Mesenchymal stem cell (in vitro differentiated cells and primary cell): ENCODE results near the gene TNIP1.

Source experiments
- DNase-seq: peaks from one replicate; pipeline ENCODE4 v3.0.0-alpha.2; 2013
- H2AFZ ChIP-seq: one replicate; pipeline ENCODE4 v1.6.1; 2013; ENCODE audit warnings: low read depth, mild to moderate bottlenecking, control low read depth, inconsistent platforms, low read length, moderate library complexity
- H2AK5ac ChIP-seq: 2 replicates; pipeline ENCODE4 v1.6.1; 2013; ENCODE audit warnings: low read length, moderate library complexity, mild to moderate bottlenecking, inconsistent platforms; ENCODE audit not compliant: severe bottlenecking
- H2BK120ac ChIP-seq: one replicate; pipeline ENCODE4 v1.6.1; 2013; ENCODE audit warnings: low read depth, mild to moderate bottlenecking, inconsistent platforms, low read length, moderate library complexity
- H2BK12ac ChIP-seq, 2 experiments: one replicate each; pipeline ENCODE4 v1.6.1; 2013; ENCODE audit warnings: inconsistent platforms in 2 of 2, low read length in 2 of 2, mild to moderate bottlenecking in 2 of 2, moderate library complexity in 2 of 2, control low read depth in 1 of 2
- H2BK15ac ChIP-seq: one replicate; pipeline ENCODE4 v1.6.1; 2013; ENCODE audit warnings: mild to moderate bottlenecking, low read depth, inconsistent platforms; ENCODE audit not compliant: poor library complexity, severe bottlenecking
- H2BK5ac ChIP-seq: 2 replicates; pipeline ENCODE4 v1.6.1; 2013; ENCODE audit warnings: low read depth, mild to moderate bottlenecking, low read length, control low read depth, inconsistent platforms; ENCODE audit not compliant: poor library complexity, severe bottlenecking
- H3K14ac ChIP-seq, 2 experiments: one replicate each; pipeline ENCODE4 v1.6.1; 2013; ENCODE audit warnings: inconsistent platforms in 2 of 2, low read length in 2 of 2, control low read depth in 1 of 2, mild to moderate bottlenecking in 1 of 2, moderate library complexity in 1 of 2
- H3K18ac ChIP-seq, 2 experiments: one replicate each; pipeline ENCODE4 v1.6.1; 2013; ENCODE audit warnings: inconsistent platforms in 2 of 2, low read length in 2 of 2, control low read depth in 1 of 2, low read depth in 1 of 2, mild to moderate bottlenecking in 1 of 2
- H3K23ac ChIP-seq, 2 experiments: one replicate each; pipeline ENCODE4 v1.6.1; 2013; ENCODE audit warnings: inconsistent platforms in 2 of 2, low read length in 2 of 2, mild to moderate bottlenecking in 2 of 2, moderate library complexity in 2 of 2, control low read depth in 1 of 2
- H3K27ac ChIP-seq: 2 replicates; pipeline ENCODE4 v1.5.1; 2013; ENCODE audit warnings: mild to moderate bottlenecking, moderate library complexity, low read length, control low read depth, inconsistent platforms; ENCODE audit not compliant: poor library complexity, severe bottlenecking
- H3K27me3 ChIP-seq, 2 experiments: 2 replicates each; pipeline versions ENCODE4 v1.6.1 to v1.7.0; 2013; ENCODE audit warnings: low read length in 2 of 2, mild to moderate bottlenecking in 2 of 2, moderate library complexity in 2 of 2, control low read depth in 1 of 2, inconsistent platforms in 1 of 2; ENCODE audit not compliant: control insufficient read depth in 1 of 2, insufficient read depth in 1 of 2
- H3K36me3 ChIP-seq, 2 experiments: 2 replicates each; pipeline versions ENCODE4 v1.6.1 to v1.7.0; 2013; ENCODE audit warnings: low read length in 2 of 2, control low read depth in 1 of 2, inconsistent platforms in 1 of 2, low read depth in 1 of 2, mild to moderate bottlenecking in 1 of 2; ENCODE audit not compliant: insufficient read depth in 2 of 2, control insufficient read depth in 1 of 2
- H3K4ac ChIP-seq, 2 experiments: one replicate each; pipeline ENCODE4 v1.6.1; 2013; ENCODE audit warnings: inconsistent platforms in 2 of 2, low read length in 2 of 2, mild to moderate bottlenecking in 2 of 2, moderate library complexity in 2 of 2, control low read depth in 1 of 2, low read depth in 1 of 2
- H3K4me1 ChIP-seq: 2 replicates; pipeline ENCODE4 v1.6.1; 2013; ENCODE audit warnings: low read depth, low read length, control low read depth; ENCODE audit not compliant: control insufficient read depth, insufficient read depth
- H3K4me2 ChIP-seq: 2 replicates; pipeline ENCODE4 v1.6.1; 2013; ENCODE audit warnings: low read length, mild to moderate bottlenecking, inconsistent platforms; ENCODE audit not compliant: poor library complexity, severe bottlenecking
- H3K4me3 ChIP-seq, 2 experiments: 2 replicates each; pipeline versions ENCODE4 v1.5.1 to v1.7.0; 2013; ENCODE audit warnings: low read length in 2 of 2, mild to moderate bottlenecking in 2 of 2, control low read depth in 1 of 2, low read depth in 1 of 2; ENCODE audit not compliant: insufficient read depth in 1 of 2
- H3K79me1 ChIP-seq: replicated peaks from 2 replicates; pipeline ENCODE4 v1.6.1; 2013; ENCODE audit warnings: mild to moderate bottlenecking, control low read depth, low read length, inconsistent platforms; ENCODE audit not compliant: poor library complexity, severe bottlenecking
- H3K9ac ChIP-seq: 2 replicates; pipeline ENCODE4 v1.7.0; 2013; ENCODE audit warnings: mild to moderate bottlenecking, low read length, moderate library complexity
- H3K9me3 ChIP-seq: 2 replicates; pipeline ENCODE4 v1.7.0; 2013; ENCODE audit warnings: mild to moderate bottlenecking, low read length; ENCODE audit not compliant: control insufficient read depth
- H4K8ac ChIP-seq: one replicate; pipeline ENCODE4 v1.6.1; 2013; ENCODE audit warnings: inconsistent platforms, mild to moderate bottlenecking, low read length, moderate library complexity
- H4K91ac ChIP-seq: one replicate; pipeline ENCODE4 v1.6.1; 2013; ENCODE audit warnings: mild to moderate bottlenecking, low read length, inconsistent platforms
- WGBS: methylation state at CpG from one replicate; pipeline ENCODE4 v1.1.7; 2013; ENCODE audit warnings: mixed read lengths; 5-methylcytosine and 5-hydroxymethylcytosine counted together

The TNIP1 gene

GRCh38 chr5:151096001-151096373, 15.2 kb upstream of the TNIP1 start:
- Histone ChIP-seq H2BK15ac (no peak overlapping the region), H3K4me2 (no peak overlapping the region), H4K91ac (peak overlapping the region; percentile 78), H2BK120ac (no peak overlapping the region), H3K79me1 (no peaks in the 10 kb centered on the region), H3K9ac (no peak overlapping the region), H2AFZ (no peak overlapping the region), H3K4me3 (no peak overlapping the region), H3K23ac (no peak overlapping the region), H3K14ac (no peak overlapping the region), H3K27ac (no peak overlapping the region), H3K27me3 (no peaks in the 10 kb centered on the region), H3K36me3 (peaks cover 24 to 26% of the 10 kb centered on the region in 2 experiments), H3K9me3 (no peaks in the 10 kb centered on the region), H3K18ac (peak overlapping the region; percentile 48 to 80), H2AK5ac (peak overlapping the region; percentile 34), H3K4me1 (peaks cover 28% of the 10 kb centered on the region), H2BK12ac (peak overlapping the region; percentile 52 to 91), H3K4ac (peak overlapping the region; percentile 51 to 88), H4K8ac (peak overlapping the region; percentile 92), H2BK5ac (no peak overlapping the region)
- 84% methylated on average over 6 of the region's 6 CpGs for WGBS
- no peak for DNase-seq

GRCh38 chr5:151095341-151096000, 14.6 kb upstream of the TNIP1 start:
- WGBS = 49% methylated on average over 5 of the region's 5 CpGs

GRCh38 chr5:151094852-151095245, 14.0 kb upstream of the TNIP1 start:
- peak overlapping the region; percentile 99 for H2AK5ac ChIP-seq
- peak overlapping the region; percentile 90 for H3K27ac ChIP-seq
- no peak overlapping the region for H3K23ac ChIP-seq
- 80% methylated on average over 6 of the region's 8 CpGs for WGBS
- H3K18ac ChIP-seq = peak overlapping the region; percentile 41 to 91
- H3K4me1 ChIP-seq = peaks cover 27% of the 10 kb centered on the region
- H3K4me3 ChIP-seq = peak overlapping the region in 1 of 2 experiments; percentile 6
- no peak overlapping the region for H2BK5ac ChIP-seq
- peak overlapping the region; percentile 76 for H4K8ac ChIP-seq
- H3K9ac ChIP-seq = peak overlapping the region; percentile 2
- H3K36me3 ChIP-seq = peaks cover 14 to 18% of the 10 kb centered on the region in 2 experiments
- no peaks in the 10 kb centered on the region for H3K79me1 ChIP-seq
- H2BK15ac ChIP-seq = peak overlapping the region; percentile 3
- H3K9me3 ChIP-seq = no peaks in the 10 kb centered on the region
- peak; percentile 40 for DNase-seq
- H2BK120ac ChIP-seq = peak overlapping the region; percentile 64
- peak overlapping the region; percentile 89 for H4K91ac ChIP-seq
- H3K14ac ChIP-seq = peak overlapping the region in 1 of 2 experiments; percentile 5
- no peaks in the 10 kb centered on the region for H3K27me3 ChIP-seq
- H3K4me2 ChIP-seq = no peak overlapping the region
- no peak overlapping the region for H2AFZ ChIP-seq
- peak overlapping the region; percentile 61 to 99 for H3K4ac ChIP-seq
- H2BK12ac ChIP-seq = peak overlapping the region; percentile 76 to 98

More at GRCh38 chr5:151095341-151096000, 14.6 kb upstream of the TNIP1 start:
- peak overlapping the region; percentile 80 to 91 for H3K18ac ChIP-seq
- no peak overlapping the region for H3K4me3 ChIP-seq
- no peak overlapping the region for H3K23ac ChIP-seq
- peaks cover 19 to 23% of the 10 kb centered on the region in 2 experiments for H3K36me3 ChIP-seq
- peak overlapping the region; percentile 92 for H4K8ac ChIP-seq
- H2BK15ac ChIP-seq = no peak overlapping the region
- H3K4me1 ChIP-seq = peaks cover 28% of the 10 kb centered on the region
- no peak overlapping the region for H3K4me2 ChIP-seq
- H2AFZ ChIP-seq = no peak overlapping the region
- H3K27me3 ChIP-seq = no peaks in the 10 kb centered on the region
- H2BK5ac ChIP-seq = no peak overlapping the region
- H3K9ac ChIP-seq = peak overlapping the region; percentile 2
- H3K79me1 ChIP-seq = no peaks in the 10 kb centered on the region
- H3K9me3 ChIP-seq = no peaks in the 10 kb centered on the region
- H4K91ac ChIP-seq = peak overlapping the region; percentile 78
- peak; percentile 58 for DNase-seq
- H2AK5ac ChIP-seq = peak overlapping the region; percentile 33
- peak overlapping the region; percentile 51 to 88 for H3K4ac ChIP-seq
- peak overlapping the region; percentile 8 for H3K27ac ChIP-seq
- H2BK12ac ChIP-seq = no peak overlapping the region
- no peak overlapping the region for H3K14ac ChIP-seq
- no peak overlapping the region for H2BK120ac ChIP-seq

GRCh38 chr5:151094030-151094851, 13.4 kb upstream of the TNIP1 start:
- H3K36me3 ChIP-seq = peaks cover 10 to 14% of the 10 kb centered on the region in 2 experiments
- peak overlapping the region; percentile 99 for H4K91ac ChIP-seq
- peak overlapping the region in 1 of 2 experiments; percentile 6 for H3K4me3 ChIP-seq
- H3K4me2 ChIP-seq = peak overlapping the region; percentile 18
- peak overlapping the region in 1 of 2 experiments; percentile 94 for H3K14ac ChIP-seq
- H2AFZ ChIP-seq = no peak overlapping the region
- H3K18ac ChIP-seq = peak overlapping the region; percentile 91 to 98
- H2BK15ac ChIP-seq = peak overlapping the region; percentile 83
- H3K27ac ChIP-seq = peak overlapping the region; percentile 90
- peak overlapping the region; percentile 97 for H2BK120ac ChIP-seq
- 68% methylated on average over 12 of the region's 12 CpGs for WGBS
- H3K4ac ChIP-seq = peak overlapping the region; percentile 86 to 99
- H3K9me3 ChIP-seq = no peaks in the 10 kb centered on the region
- peaks cover 30% of the 10 kb centered on the region for H3K4me1 ChIP-seq
- H3K27me3 ChIP-seq = no peaks in the 10 kb centered on the region
- no peaks in the 10 kb centered on the region for H3K79me1 ChIP-seq
- H2AK5ac ChIP-seq = peak overlapping the region; percentile 99
- H4K8ac ChIP-seq = peak overlapping the region; percentile 85
- peak overlapping the region; percentile 71 for H2BK5ac ChIP-seq
- peak overlapping the region; percentile 30 for H3K9ac ChIP-seq
- H3K23ac ChIP-seq = peak overlapping the region in 1 of 2 experiments; percentile 84
- peak overlapping the region; percentile 76 to 98 for H2BK12ac ChIP-seq
- DNase-seq = peak; percentile 90
